Activated T-helper 1 cell treated with anti-CD3 and anti-CD28 coated beads, Interleukin-2, amount 50 U/mL, for 16 hours (primary cell): ENCODE results near the gene EEF1AKMT4.

ENCODE experiments used
- DNase-seq, 2 donors: peaks; one replicate each; pipeline ENCODE4 v3.0.0-alpha.2; 2020; ENCODE audit warnings: low read depth in 1 of 2, low spot score in 1 of 2

The EEF1AKMT4 gene

GRCh38 chr3:184298759-184299487 lies 49.5 kb downstream of the EEF1AKMT4 start, which contains the start of gene PSMD2:
Gene PSMD2 (plus strand): TSS chr3:184299241. CDS start chr3:184299267, 26 bp downstream.
- peak; percentile 96 to 97 for DNase-seq

DNA sequence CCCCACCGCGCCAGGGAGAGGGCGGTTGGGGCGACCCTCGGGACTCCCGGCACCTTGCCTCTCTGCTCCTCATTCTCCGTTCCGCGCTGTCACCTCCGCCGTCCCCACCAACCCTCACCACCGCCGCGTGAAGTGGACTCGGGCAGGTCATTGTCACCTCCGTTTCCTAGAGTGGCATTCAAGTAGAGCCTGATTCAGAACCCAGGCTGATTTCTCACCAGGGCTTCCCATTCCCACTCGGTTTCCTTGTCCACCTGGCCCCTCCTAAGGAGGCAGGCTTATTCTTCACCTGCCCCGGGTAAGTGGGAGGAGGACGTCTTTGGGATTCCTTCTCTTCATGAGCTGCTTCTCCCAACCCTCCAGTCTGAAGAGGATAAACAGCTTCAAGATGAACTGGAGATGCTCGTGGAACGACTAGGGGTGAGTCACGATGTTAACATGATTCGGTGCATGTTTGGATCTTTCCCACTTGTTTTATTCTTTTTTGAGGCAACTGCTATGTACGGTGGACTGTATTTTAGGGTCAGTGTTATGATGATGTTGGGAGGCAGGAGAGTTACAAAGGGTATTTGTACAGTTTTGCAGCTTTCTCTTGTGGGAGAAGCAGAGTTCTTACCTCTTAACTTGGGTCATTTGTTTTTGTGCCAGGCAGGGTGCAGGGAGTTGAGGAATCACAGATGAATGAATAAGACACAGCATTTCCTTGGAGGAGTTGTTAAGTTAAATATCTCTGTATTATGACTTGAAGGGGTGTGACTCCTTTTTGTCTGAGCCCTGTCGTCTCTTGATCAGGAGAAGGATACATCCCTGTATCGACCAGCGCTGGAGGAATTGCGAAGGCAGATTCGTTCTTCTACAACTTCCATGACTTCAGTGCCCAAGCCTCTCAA lies 50.3 kb downstream of the EEF1AKMT4 start:
- no peak for DNase-seq

DNA sequence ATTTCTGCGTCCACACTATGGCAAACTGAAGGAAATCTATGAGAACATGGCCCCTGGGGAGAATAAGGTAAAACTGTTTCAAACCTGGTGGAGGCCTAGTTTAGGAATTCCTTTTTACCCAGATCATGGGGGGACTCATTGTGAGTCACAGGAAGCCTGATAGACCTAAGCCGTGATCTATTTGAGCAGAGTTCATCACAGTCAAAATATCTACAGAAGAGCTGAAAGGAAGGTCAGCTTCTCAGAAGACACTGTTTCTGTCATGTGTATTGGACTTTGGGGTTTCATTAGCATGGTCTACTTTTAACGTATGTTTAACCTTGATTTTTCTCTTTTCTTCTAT lies 50.9 kb downstream of the EEF1AKMT4 start:
- DNase-seq = no peak

DNA sequence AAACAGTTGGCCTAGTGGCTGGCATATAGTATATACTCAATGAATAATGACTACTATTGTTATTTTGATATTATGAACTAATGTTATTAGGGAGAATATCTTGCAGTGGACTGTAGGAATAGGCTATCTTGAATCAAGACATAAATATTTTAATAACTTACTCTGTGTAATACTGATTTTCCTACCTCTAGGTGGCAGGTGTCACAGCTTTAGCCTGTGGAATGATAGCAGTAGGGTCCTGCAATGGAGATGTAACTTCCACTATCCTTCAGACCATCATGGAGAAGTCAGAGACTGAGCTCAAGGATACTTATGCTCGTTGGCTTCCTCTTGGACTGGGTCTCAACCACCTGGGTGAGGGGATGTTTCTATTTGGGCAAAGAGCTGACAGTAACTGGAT lies 56.1 kb downstream of the EEF1AKMT4 start:
- DNase-seq = no peak

GRCh38 chr3:184306341-184306972 lies 57.0 kb downstream of the EEF1AKMT4 start:
- no peak for DNase-seq

DNA sequence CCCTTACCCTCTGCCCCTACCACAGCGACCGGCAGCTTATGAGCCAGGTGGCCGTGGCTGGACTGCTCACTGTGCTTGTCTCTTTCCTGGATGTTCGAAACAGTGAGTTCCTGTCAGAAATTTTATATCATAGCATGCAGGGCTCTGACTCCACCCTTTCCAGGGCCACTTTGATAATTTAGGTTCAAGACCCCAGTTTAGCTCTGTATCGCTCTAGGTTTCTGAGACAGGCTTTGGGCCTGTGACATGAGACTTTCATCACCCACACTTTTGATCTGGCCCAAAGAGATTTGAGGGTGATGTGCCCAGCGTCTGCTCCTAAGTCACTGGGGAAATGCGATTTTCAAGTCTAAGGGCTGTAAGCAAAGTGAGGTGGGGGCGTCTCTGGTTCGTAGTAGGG lies 58.4 kb downstream of the EEF1AKMT4 start:
- DNase-seq = no peak
